Measurements from ENCODE around the gene RPL34.

GRCh38 chr4:108620933-108621905 is 843 bp downstream of the RPL34 start:
- TF ChIP-seq, protein P1, sequence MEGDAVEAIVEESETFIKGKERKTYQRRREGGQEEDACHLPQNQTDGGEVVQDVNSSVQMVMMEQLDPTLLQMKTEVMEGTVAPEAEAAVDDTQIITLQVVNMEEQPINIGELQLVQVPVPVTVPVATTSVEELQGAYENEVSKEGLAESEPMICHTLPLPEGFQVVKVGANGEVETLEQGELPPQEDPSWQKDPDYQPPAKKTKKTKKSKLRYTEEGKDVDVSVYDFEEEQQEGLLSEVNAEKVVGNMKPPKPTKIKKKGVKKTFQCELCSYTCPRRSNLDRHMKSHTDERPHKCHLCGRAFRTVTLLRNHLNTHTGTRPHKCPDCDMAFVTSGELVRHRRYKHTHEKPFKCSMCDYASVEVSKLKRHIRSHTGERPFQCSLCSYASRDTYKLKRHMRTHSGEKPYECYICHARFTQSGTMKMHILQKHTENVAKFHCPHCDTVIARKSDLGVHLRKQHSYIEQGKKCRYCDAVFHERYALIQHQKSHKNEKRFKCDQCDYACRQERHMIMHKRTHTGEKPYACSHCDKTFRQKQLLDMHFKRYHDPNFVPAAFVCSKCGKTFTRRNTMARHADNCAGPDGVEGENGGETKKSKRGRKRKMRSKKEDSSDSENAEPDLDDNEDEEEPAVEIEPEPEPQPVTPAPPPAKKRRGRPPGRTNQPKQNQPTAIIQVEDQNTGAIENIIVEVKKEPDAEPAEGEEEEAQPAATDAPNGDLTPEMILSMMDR (IDR thresholded peaks at IDR 0.05) = no peak
- TF ChIP-seq ZFX (IDR thresholded peaks at IDR 0.05; ENCODE audit: borderline replicate concordance) = no peak

Data from 22Rv1 (cell line).